ENCODE results near the gene GABRB2.

The GABRB2 gene

GRCh38 chr5:161391016-161391415 lies 155.5 kb downstream of the GABRB2 start:
- no peak for TF ChIP-seq CTCF (IDR thresholded peaks at IDR 0.05; ENCODE audit: low read depth, low read length)
- no peak for DNase-seq (ENCODE audit: low read depth, low spot score)
- in situ Hi-C loops (cut with HindIII; ENCODE audit: low sequenced_read_pairs), result no loop called here
- H3K4me3 ChIP-seq (ENCODE audit: low read depth, low read length), result no peak overlapping the region

- H3K4me3 ChIP-seq (ENCODE audit: low read depth, low read length), result no peak overlapping the region
- TF ChIP-seq CTCF (IDR thresholded peaks at IDR 0.05; ENCODE audit: low read depth, low read length), result no peak
- DNase-seq (ENCODE audit: low read depth, low spot score), result no peak
- in situ Hi-C loops (cut with HindIII; ENCODE audit: low sequenced_read_pairs), result no loop called here
Measured at GRCh38 chr5:161387121-161387520, 159.4 kb downstream of the GABRB2 start.

- TF ChIP-seq CTCF (IDR thresholded peaks at IDR 0.05; ENCODE audit: low read depth, low read length), result no peak
- H3K4me3 ChIP-seq (ENCODE audit: low read depth, low read length), result no peak overlapping the region
- no peak for DNase-seq (ENCODE audit: low read depth, low spot score)
- in situ Hi-C loops (cut with HindIII; ENCODE audit: low sequenced_read_pairs), result no loop called here
Measured at GRCh38 chr5:161385027-161385426, 161.5 kb downstream of the GABRB2 start.

- TF ChIP-seq CTCF (IDR thresholded peaks at IDR 0.05; ENCODE audit: low read depth, low read length), result no peak
- in situ Hi-C loops (cut with HindIII; ENCODE audit: low sequenced_read_pairs), result no loop called here
- DNase-seq (ENCODE audit: low read depth, low spot score), result no peak
- H3K4me3 ChIP-seq (ENCODE audit: low read depth, low read length), result no peak overlapping the region
Measured at GRCh38 chr5:161382685-161383084, 163.8 kb downstream of the GABRB2 start.

- in situ Hi-C loops (cut with HindIII; ENCODE audit: low sequenced_read_pairs), result no loop called here
Measured at GRCh38 chr5:161380486-161380885, 166.0 kb downstream of the GABRB2 start.

GRCh38 chr5:161378701-161379100 lies 167.8 kb downstream of the GABRB2 start:
- no peak overlapping the region for H3K4me3 ChIP-seq (ENCODE audit: low read depth, low read length)
- in situ Hi-C loops (cut with HindIII; ENCODE audit: low sequenced_read_pairs), result no loop called here
- no peak for TF ChIP-seq CTCF (IDR thresholded peaks at IDR 0.05; ENCODE audit: low read depth, low read length)
- DNase-seq (ENCODE audit: low read depth, low spot score), result no peak

More at GRCh38 chr5:161380486-161380885, 166.0 kb downstream of the GABRB2 start:
- no peak for DNase-seq (ENCODE audit: low read depth, low spot score)
- TF ChIP-seq CTCF (IDR thresholded peaks at IDR 0.05; ENCODE audit: low read depth, low read length), result no peak
- H3K4me3 ChIP-seq (ENCODE audit: low read depth, low read length), result no peak overlapping the region

GRCh38 chr5:161376034-161376433 lies 170.5 kb downstream of the GABRB2 start:
- no peak overlapping the region for H3K4me3 ChIP-seq (ENCODE audit: low read depth, low read length)
- in situ Hi-C loops (cut with HindIII; ENCODE audit: low sequenced_read_pairs), result no loop called here
- no peak for DNase-seq (ENCODE audit: low read depth, low spot score)
- TF ChIP-seq CTCF (IDR thresholded peaks at IDR 0.05; ENCODE audit: low read depth, low read length), result no peak
